ENCODE data around the gene LCA5. TPM values are rescaled to one million over a fixed set of nuclear protein-coding genes. Genes with fewer than 3 reads are reported as not detected.

The LCA5 gene
- total RNA-seq, 1 experiment from 2014 or later: 2.0 TPM

- no peaks in the 10 kb centered on the region for H3K4me1 ChIP-seq (ENCODE audit: control insufficient read depth in 1 of 2, insufficient read depth in 2 of 2, low read length in 2 of 2)
- H3K9me2 ChIP-seq (ENCODE audit: insufficient read depth): no peaks in the 10 kb centered on the region
- no peak overlapping the region for H3K9ac ChIP-seq (ENCODE audit: low read length)
- H2AFZ ChIP-seq (ENCODE audit: low read depth, low read length, poor library complexity, severe bottlenecking): no peak overlapping the region
- H3K9me3 ChIP-seq (ENCODE audit: control insufficient read depth in 1 of 2, insufficient read depth in 1 of 2, low read depth in 1 of 2, low read length in 2 of 2): no peaks in the 10 kb centered on the region
- TF ChIP-seq ZBTB33 (IDR thresholded peaks at IDR 0.05; ENCODE audit: extremely low read depth, insufficient replicate concordance, low read length) (no peak), RAD21 (IDR thresholded peaks at IDR 0.05; ENCODE audit: low read depth) (no peak), EZH2 (IDR thresholded peaks at IDR 0.05) (no peak), JUND (IDR thresholded peaks at IDR 0.05) (no peak), POLR2A (IDR thresholded peaks at IDR 0.05; ENCODE audit: borderline replicate concordance, extremely low read depth, insufficient read depth, insufficient read length) (no peak), EZH2phosphoT487 (IDR thresholded peaks at IDR 0.05; ENCODE audit: borderline replicate concordance) (no peak), POLR2AphosphoS5 (IDR thresholded peaks at IDR 0.05; ENCODE audit: low read depth, low read length) (no peak), ELF1 (IDR thresholded peaks at IDR 0.05; ENCODE audit: borderline replicate concordance, low read depth) (no peak), ZNF274 (IDR thresholded peaks at IDR 0.05; ENCODE audit: low read depth, low read length) (no peak), CBX3 (IDR thresholded peaks at IDR 0.05; ENCODE audit: low read depth) (no peak), REST (IDR thresholded peaks at IDR 0.05; ENCODE audit: low read depth) (no peak)
- H3K4me2 ChIP-seq (ENCODE audit: low read length): no peak overlapping the region
- no peaks in the 10 kb centered on the region for H3K79me2 ChIP-seq (ENCODE audit: insufficient read depth, low read length)
- no peak for ATAC-seq
- POLR2A ChIA-PET: no interaction called here
- DNase-seq (ENCODE audit: low read depth, low spot score): no peak
- no peaks in the 10 kb centered on the region for H3K27me3 ChIP-seq (ENCODE audit: insufficient read depth, low read length)
- H4K20me1 ChIP-seq (ENCODE audit: insufficient read depth): no peaks in the 10 kb centered on the region
- RAD21 ChIA-PET (ENCODE audit: low non-redundant PET in 1 of 2, low total read pairs in 2 of 2, uncharacterized antibody in 2 of 2, unreplicated experiment in 2 of 2): no interaction called here
- no peak overlapping the region for H3K4me3 ChIP-seq (replicated peaks in 1 of 2; ENCODE audit: low read depth in 1 of 2, low read length in 2 of 2)
- intact Hi-C loops (cut with micrococcal nuclease): no loop called here
- no peak overlapping the region for H3K27ac ChIP-seq (ENCODE audit: low read depth, low read length)
- BruUV-seq (replicated peaks): no TSS peak
- CTCF ChIA-PET: no interaction called here
- H3K36me3 ChIP-seq (ENCODE audit: control insufficient read depth in 1 of 2, insufficient read depth in 2 of 2, low read length in 2 of 2): no peaks in the 10 kb centered on the region
Measured at GRCh38 chr6:79506251-79506650, 31.0 kb downstream of the LCA5 start.
